HG03575 (cell line): ENCODE data around the gene NR1I3.

Experiments used
- ATAC-seq: cut with Tn5 transposase; IDR thresholded peaks from one replicate; pipeline ENCODE4 v1.9.1; 2021; ENCODE audit not compliant: unreplicated experiment, insufficient number of reproducible peaks, low FRiP score; ENCODE audit errors: extremely low read depth

The NR1I3 gene

GRCh38 chr1:161223805-161224694 is 14.0 kb downstream of the NR1I3 start:
- ATAC-seq: no peak

DNA sequence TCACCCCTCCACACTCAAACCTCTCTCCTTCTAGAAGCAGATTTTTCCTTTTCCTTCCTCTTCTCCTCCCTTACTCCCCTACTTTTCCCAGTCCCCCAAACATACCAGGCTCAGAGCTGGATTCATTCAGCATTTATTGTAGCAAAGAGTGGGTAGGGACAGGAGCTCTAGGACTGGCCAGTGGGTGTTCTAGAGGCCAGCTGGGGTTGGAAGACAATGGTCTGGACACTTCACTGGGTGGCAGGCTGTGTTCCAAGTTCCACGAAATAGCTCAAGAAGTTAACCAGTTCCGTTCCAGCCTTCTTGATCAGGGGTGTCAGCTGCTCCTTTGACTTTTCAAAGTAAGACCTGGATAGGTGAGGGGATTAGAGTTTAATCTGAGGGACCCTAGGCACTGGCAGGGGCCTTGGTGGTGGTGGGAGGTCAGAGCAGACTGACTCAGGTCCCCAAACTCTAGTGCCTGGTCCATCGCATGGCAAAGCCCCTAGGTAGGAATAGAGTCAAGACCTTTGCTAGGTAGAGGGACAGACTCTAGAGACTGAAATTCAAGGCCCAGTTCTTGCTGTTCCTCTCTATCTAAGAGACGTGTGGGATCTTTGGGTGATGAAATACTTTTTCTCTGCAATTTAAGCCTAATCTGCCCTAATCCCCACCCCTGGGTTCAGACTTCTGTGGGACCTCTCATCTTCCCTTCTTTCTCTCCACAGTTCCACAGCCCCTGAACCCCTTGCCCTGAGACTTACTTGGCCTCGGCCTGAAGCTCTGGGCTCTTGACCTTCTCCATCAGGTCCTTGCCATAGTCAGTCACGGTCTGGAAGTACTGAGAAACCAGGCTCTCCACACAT is 15.6 kb downstream of the NR1I3 start:
- no peak for ATAC-seq

GRCh38 chr1:161220002-161220401 is 18.0 kb downstream of the NR1I3 start:
- no peak for ATAC-seq

DNA sequence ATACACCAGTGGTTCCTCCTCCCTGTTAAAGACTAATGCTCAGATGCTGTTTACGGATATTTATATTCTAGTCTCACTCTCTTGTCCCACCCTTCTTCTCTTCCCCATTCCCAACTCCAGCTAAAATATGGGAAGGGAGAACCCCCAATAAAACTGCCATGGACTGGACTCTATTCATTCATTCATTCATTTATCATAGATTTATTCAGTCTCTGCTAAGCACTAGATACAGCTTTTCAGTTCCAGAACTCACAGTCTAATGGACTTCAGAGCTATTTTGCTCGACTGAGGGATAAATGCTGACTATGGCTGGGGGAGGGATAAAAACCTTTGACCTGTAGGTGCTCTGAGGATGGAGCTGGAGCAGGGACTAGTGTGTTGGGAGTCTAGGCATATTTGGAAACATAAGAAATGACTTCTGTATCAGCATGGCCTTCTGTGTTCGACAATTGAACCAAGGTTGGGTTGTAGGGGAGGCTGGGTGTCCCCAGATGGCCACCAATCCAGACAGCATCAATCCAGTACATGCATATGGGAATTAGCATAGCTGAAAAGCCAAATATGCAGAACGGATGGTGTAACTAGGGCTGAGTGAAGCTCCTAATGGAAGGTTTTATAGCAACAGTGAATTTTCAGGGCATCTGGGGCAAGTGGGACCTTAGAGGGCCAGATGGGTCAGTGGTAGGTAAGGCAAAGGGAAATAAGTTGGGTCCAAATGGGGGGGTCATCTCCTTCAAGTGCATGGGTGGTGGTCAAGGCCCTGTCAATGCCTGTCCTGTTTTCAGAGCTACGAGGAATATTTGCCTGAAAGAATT is 18.7 kb downstream of the NR1I3 start:
- no peak for ATAC-seq

DNA sequence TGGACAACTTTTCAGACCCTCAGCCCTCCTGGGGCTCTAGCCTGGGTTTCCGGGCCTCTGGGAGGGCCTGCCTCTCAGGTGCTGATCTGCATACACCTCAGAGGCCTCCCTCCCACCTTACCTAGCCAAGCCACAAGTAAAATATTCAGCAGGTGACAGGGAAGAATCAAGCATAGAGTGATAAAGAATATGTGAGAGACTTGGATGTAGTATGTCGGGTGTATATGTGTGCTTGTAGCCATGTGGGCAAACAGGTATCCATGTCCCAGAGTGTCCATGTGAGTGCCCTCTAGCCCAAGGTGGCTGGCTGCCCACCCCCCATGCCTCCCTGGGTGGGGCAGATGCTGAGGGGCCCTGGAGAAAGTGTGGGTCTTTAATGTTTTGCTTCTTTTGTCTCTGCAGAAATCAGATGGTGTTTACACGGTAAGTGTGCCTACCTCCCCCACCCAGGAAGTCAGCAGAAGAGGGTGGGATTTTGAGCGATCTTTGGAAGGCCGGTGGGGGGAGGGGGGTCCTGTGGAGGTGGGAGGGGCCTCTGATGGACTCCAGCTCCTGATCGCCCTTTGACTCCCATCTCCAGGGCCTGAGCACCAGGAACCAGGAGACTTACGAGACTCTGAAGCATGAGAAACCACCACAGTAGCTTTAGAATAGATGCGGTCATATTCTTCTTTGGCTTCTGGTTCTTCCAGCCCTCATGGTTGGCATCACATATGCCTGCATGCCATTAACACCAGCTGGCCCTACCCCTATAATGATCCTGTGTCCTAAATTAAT is 19.5 kb downstream of the NR1I3 start:
- ATAC-seq: no peak

- ATAC-seq: no peak
Measured at GRCh38 chr1:161217831-161218230, 20.2 kb downstream of the NR1I3 start.

DNA sequence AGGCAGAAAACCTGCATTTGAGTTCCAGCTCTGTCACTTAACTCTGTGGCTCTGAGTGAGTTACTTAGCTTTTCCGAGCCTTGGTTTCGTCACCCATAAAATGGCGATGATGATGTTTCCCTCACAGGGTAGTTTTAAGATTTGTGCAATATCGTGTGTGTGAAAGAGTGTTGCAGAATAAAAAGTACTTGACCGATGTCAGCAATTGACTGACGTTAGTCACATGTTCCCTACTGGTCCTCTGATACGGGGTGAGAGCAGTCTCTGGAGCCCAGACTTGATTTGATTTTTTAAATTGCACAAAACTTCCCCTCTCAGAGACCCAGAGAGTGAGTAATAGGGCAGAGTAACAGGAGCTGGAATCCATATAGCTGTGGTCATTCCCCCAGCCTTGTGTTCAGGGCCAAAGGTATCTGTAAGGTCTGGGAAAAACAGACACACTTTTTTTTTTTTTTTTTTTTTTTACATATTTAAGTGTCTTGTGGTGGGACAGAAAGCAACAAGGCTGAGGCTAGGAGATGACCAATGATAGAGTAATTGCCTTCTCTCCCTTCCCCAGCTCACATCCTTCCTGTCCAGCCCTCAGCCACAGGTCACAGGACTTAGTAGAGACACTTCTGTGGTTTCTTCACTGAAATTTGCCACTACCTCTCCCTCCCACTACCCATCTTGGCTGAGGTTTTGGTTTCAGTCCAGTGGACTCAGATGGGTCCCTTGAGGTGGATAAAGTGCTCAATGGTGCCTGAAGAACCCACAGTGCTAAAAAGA is 20.9 kb downstream of the NR1I3 start:
- peak; percentile 75 for ATAC-seq

GRCh38 chr1:161215076-161215475 is 22.9 kb downstream of the NR1I3 start, which contains the start of gene FCER1G:
Gene FCER1G (plus strand): TSS chr1:161215295. CDS start chr1:161215322, 27 bp downstream.
- ATAC-seq: no peak

- no peak for ATAC-seq
Measured at GRCh38 chr1:161214369-161214768, 23.6 kb downstream of the NR1I3 start.

- no peak for ATAC-seq
Measured at GRCh38 chr1:161209790-161210409, 28.1 kb downstream of the NR1I3 start.

DNA sequence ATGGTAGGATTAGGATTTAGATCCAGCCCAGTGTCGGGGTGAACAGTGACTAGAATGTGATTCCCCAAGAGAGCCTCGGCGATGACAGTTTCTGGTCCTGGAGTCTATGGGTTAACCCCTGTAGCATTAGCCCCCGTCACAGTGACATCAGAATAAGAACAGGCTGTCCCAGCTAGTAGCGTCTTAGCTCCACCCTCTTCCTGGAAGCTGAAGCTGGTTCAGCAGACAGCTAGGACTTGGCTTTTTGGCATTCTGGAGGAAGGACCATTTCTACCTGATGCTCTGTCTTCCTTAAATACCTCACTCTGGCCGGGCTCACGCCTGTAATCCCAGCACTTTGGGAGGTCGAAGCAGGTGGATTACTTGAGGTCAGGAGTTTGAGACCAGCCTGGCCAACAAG is 30.8 kb downstream of the NR1I3 start:
- no peak for ATAC-seq

GRCh38 chr1:161206411-161207140 is 31.4 kb downstream of the NR1I3 start:
- no peak for ATAC-seq

GRCh38 chr1:161201836-161202712 is 35.9 kb downstream of the NR1I3 start, which contains the start of gene NDUFS2:
Gene NDUFS2 (plus strand): TSS chr1:161202367. CDS start chr1:161202386, 19 bp downstream.
- ATAC-seq: peak; percentile 57

GRCh38 chr1:161200992-161201835 is 36.8 kb downstream of the NR1I3 start:
- no peak for ATAC-seq

- no peak for ATAC-seq
Measured at GRCh38 chr1:161200421-161200991, 37.5 kb downstream of the NR1I3 start.
